ENCODE measurements around the gene GABRE. TPM values are rescaled to one million over a fixed set of nuclear protein-coding genes. Genes with fewer than 3 reads are reported as not detected.

The GABRE gene
- total and polyA plus RNA-seq, 2 donors (not counting 3 experiments of a cell fraction or from before 2014, with no cell fraction given): 6.1 to 33.4 TPM

GRCh38 chrX:151997539-151997938 is 23.1 kb upstream of the GABRE start:
- no peak overlapping the region for H3K4me2 ChIP-seq (ENCODE audit: insufficient read depth, low read length)
- H3K27me3 ChIP-seq (ENCODE audit: control insufficient read depth in 2 of 2, insufficient read depth in 2 of 2, low read length in 2 of 2): no peaks in the 10 kb centered on the region
- no peak overlapping the region for H3K27ac ChIP-seq (ENCODE audit: insufficient read depth, low read depth, low read length)
- H3K79me2 ChIP-seq (ENCODE audit: control insufficient read depth, insufficient read depth, low read length): no peaks in the 10 kb centered on the region
- no peak for TF ChIP-seq MYC (IDR thresholded peaks at IDR 0.05; ENCODE audit: low read depth, low read length)
- no peak for TF ChIP-seq JUN (IDR thresholded peaks at IDR 0.05; ENCODE audit: borderline replicate concordance, insufficient read depth, insufficient read length, low read depth)
- no peak for TF ChIP-seq GATA2 (IDR thresholded peaks at IDR 0.05; ENCODE audit: insufficient read depth, insufficient read length, low read depth, low read length)
- no peak for TF ChIP-seq FOS (IDR thresholded peaks at IDR 0.05; ENCODE audit: borderline replicate concordance, insufficient read depth, low read length)
- intact Hi-C loops (cut with micrococcal nuclease) (no loop called here), dilution Hi-C loops (cut with MboI; ENCODE audit: extremely low pct_ligation_motif_present, low sequenced_read_pairs) (no loop called here)
- ChIA-PET POLR2A (no interaction called here), CTCF (no interaction called here)
- H4K20me1 ChIP-seq (replicated peaks; ENCODE audit: control insufficient read depth, extremely low read depth, insufficient read depth, low read length): no peaks in the 10 kb centered on the region
- H3K4me1 ChIP-seq (ENCODE audit: control insufficient read depth, extremely low read depth, insufficient read depth, low read length): no peaks in the 10 kb centered on the region
- no peaks in the 10 kb centered on the region for H3K36me3 ChIP-seq (ENCODE audit: control insufficient read depth in 2 of 2, extremely low read depth in 1 of 2, insufficient read depth in 2 of 2, low read length in 2 of 2)
- BruUV-seq (replicated peaks): no TSS peak
- FAIRE-seq: no peak
- no peak overlapping the region for H2AFZ ChIP-seq (ENCODE audit: low read depth, low read length)
- H3K4me3 ChIP-seq (replicated peaks in 1 of 3; ENCODE audit: insufficient read depth in 1 of 3, low read depth in 1 of 3, low read length in 3 of 3): no peak overlapping the region
- no peak overlapping the region for H3K9ac ChIP-seq (replicated peaks; ENCODE audit: extremely low read depth, insufficient read depth, low read length)
- H3K9me1 ChIP-seq (replicated peaks; ENCODE audit: control insufficient read depth, extremely low read depth, insufficient read depth, low read length): no peaks in the 10 kb centered on the region
- DNase-seq (ENCODE audit: low read depth, low spot score): no peak
- no peaks in the 10 kb centered on the region for H3K9me3 ChIP-seq (replicated peaks; ENCODE audit: control insufficient read depth, insufficient read depth, low read length)

- CTCF ChIA-PET: interaction anchor here (0.8 kb wide), 1 partner anchor 637 kb away, joined by 3 read pairs; no protein-coding TSS in a partner anchor
- no peak for TF ChIP-seq EZH2 (IDR thresholded peaks at IDR 0.05; ENCODE audit: borderline replicate concordance, low read depth, low read length, severe bottlenecking)
- TF ChIP-seq POLR2A (IDR thresholded peaks at IDR 0.05; ENCODE audit: low read depth, low read length): no peak
- no peak for TF ChIP-seq MYC (IDR thresholded peaks at IDR 0.05; ENCODE audit: low read depth, low read length)
- TF ChIP-seq GATA2 (IDR thresholded peaks at IDR 0.05; ENCODE audit: insufficient read depth, insufficient read length, low read depth, low read length): no peak
- no peak for TF ChIP-seq POLR2AphosphoS5 (IDR thresholded peaks at IDR 0.05; ENCODE audit: insufficient read depth, low read depth, low read length)
- no peak for TF ChIP-seq MAX (IDR thresholded peaks at IDR 0.05; ENCODE audit: insufficient read depth, insufficient read length)
- no peak for TF ChIP-seq FOS (IDR thresholded peaks at IDR 0.05; ENCODE audit: borderline replicate concordance, insufficient read depth, low read length)
- no peak for TF ChIP-seq JUN (IDR thresholded peaks at IDR 0.05; ENCODE audit: borderline replicate concordance, insufficient read depth, insufficient read length, low read depth)
- TF ChIP-seq CTCF (IDR thresholded peaks at IDR 0.05; ENCODE audit: extremely low read depth in 1 of 2, insufficient read depth in 1 of 2, low read depth in 1 of 2, low read length in 2 of 2): no peak
- Histone ChIP-seq H3K9me3 (replicated peaks; ENCODE audit: control insufficient read depth, insufficient read depth, low read length) (no peaks in the 10 kb centered on the region), H3K4me2 (ENCODE audit: insufficient read depth, low read length) (no peak overlapping the region), H3K27me3 (ENCODE audit: control insufficient read depth in 2 of 2, insufficient read depth in 2 of 2, low read length in 2 of 2) (no peaks in the 10 kb centered on the region), H4K20me1 (replicated peaks; ENCODE audit: control insufficient read depth, extremely low read depth, insufficient read depth, low read length) (no peaks in the 10 kb centered on the region), H3K9ac (replicated peaks; ENCODE audit: extremely low read depth, insufficient read depth, low read length) (no peak overlapping the region), H3K9me1 (replicated peaks; ENCODE audit: control insufficient read depth, extremely low read depth, insufficient read depth, low read length) (no peaks in the 10 kb centered on the region), H3K4me1 (ENCODE audit: control insufficient read depth, extremely low read depth, insufficient read depth, low read length) (no peaks in the 10 kb centered on the region), H2AFZ (ENCODE audit: low read depth, low read length) (no peak overlapping the region), H3K36me3 (ENCODE audit: control insufficient read depth in 2 of 2, extremely low read depth in 1 of 2, insufficient read depth in 2 of 2, low read length in 2 of 2) (no peaks in the 10 kb centered on the region), H3K4me3 (replicated peaks in 1 of 3; ENCODE audit: insufficient read depth in 1 of 3, low read depth in 1 of 3, low read length in 3 of 3) (no peak overlapping the region), H3K27ac (ENCODE audit: insufficient read depth, low read depth, low read length) (no peak overlapping the region), H3K79me2 (ENCODE audit: control insufficient read depth, insufficient read depth, low read length) (no peaks in the 10 kb centered on the region)
- dilution Hi-C loops (cut with MboI; ENCODE audit: extremely low pct_ligation_motif_present, low sequenced_read_pairs) (no loop called here), intact Hi-C loops (cut with micrococcal nuclease) (no loop called here)
- DNase-seq (ENCODE audit: low read depth, low spot score): no peak
- no peak for FAIRE-seq
- no TSS peak for BruUV-seq (replicated peaks)
- POLR2A ChIA-PET: no interaction called here
Measured at GRCh38 chrX:151996347-151996746, 21.9 kb upstream of the GABRE start.
